OCI-LY1 (cell line): ENCODE data around the gene USP6NL.

Experiments
- H2AFZ ChIP-seq: fragments of 200-600 bp; sonication (generic), shearing (Covaris generic); 2 replicates; pipeline ENCODE4 v1.6.0; 2014; ENCODE audit warnings: antibody characterized with exemption, mild to moderate bottlenecking, low read length
- H3F3A ChIP-seq: fragments of 200-600 bp; sonication (generic), shearing (Covaris generic); 2 replicates; pipeline ENCODE4 v1.6.0; 2014; ENCODE audit warnings: mild to moderate bottlenecking, antibody characterized with exemption, low read length, moderate library complexity; ENCODE audit not compliant: insufficient read depth
- H3K27ac ChIP-seq: fragments of 200-600 bp; sonication (generic); 2 replicates; pipeline ENCODE4 v1.5.1; 2014; ENCODE audit warnings: low read length, mixed run types, mild to moderate bottlenecking, low read depth; ENCODE audit not compliant: poor library complexity, severe bottlenecking
- H3K27me3 ChIP-seq: fragments of 200-600 bp; sonication (generic); 2 replicates; pipeline ENCODE4 v1.6.0; 2014; ENCODE audit warnings: antibody characterized with exemption, mild to moderate bottlenecking, low read length, moderate library complexity; ENCODE audit not compliant: insufficient read depth
- H3K36me3 ChIP-seq: fragments of 200-600 bp; sonication (generic); 2 replicates; pipeline ENCODE4 v1.6.1; 2014; ENCODE audit warnings: mild to moderate bottlenecking, antibody characterized with exemption, low read length, moderate library complexity, mixed read lengths; ENCODE audit not compliant: insufficient read depth
- H3K4me1 ChIP-seq: fragments of 200-600 bp; sonication (generic); 2 replicates; pipeline ENCODE4 v1.5.1; 2014; ENCODE audit warnings: mild to moderate bottlenecking, low read length, moderate library complexity; ENCODE audit not compliant: insufficient read depth, severe bottlenecking
- H3K4me2 ChIP-seq: fragments of 200-600 bp; sonication (generic), shearing (Covaris generic); 2 replicates; pipeline ENCODE4 v1.6.1; 2014; ENCODE audit warnings: low read length
- H3K4me3 ChIP-seq: fragments of 200-600 bp; sonication (generic); 2 replicates; pipeline ENCODE4 v1.5.1; 2014; ENCODE audit warnings: low read length, low read depth, mild to moderate bottlenecking, mixed read lengths; ENCODE audit not compliant: poor library complexity, severe bottlenecking
- H3K79me2 ChIP-seq: fragments of 200-600 bp; shearing (Covaris generic); 2 replicates; pipeline ENCODE4 v1.6.1; 2016; ENCODE audit warnings: mixed run types, low read length, mixed read lengths; ENCODE audit not compliant: insufficient read depth
- H3K9ac ChIP-seq: fragments of 200-600 bp; sonication (generic), shearing (Covaris generic); 2 replicates; pipeline ENCODE4 v1.6.1; 2014; ENCODE audit warnings: mild to moderate bottlenecking, low read length, mixed read lengths
- H3K9me2 ChIP-seq: fragments of 200-600 bp; sonication (generic), shearing (Covaris generic); 2 replicates; pipeline ENCODE4 v1.6.1; 2014; ENCODE audit warnings: low read depth, mild to moderate bottlenecking, low read length, mixed read lengths
- H3K9me3 ChIP-seq: fragments of 200-600 bp; shearing (Covaris generic); 2 replicates; pipeline ENCODE4 v1.6.1; 2014; ENCODE audit warnings: low read length, mixed read lengths
- H4K20me1 ChIP-seq: fragments of 200-600 bp; sonication (generic), shearing (Covaris generic); 2 replicates; pipeline ENCODE4 v1.6.0; 2016; ENCODE audit warnings: mild to moderate bottlenecking, low read length; ENCODE audit not compliant: insufficient read depth
- EZH2 ChIP-seq: fragments of 200-600 bp; sonication (generic), shearing (Covaris generic); IDR thresholded peaks from 2 replicates; pipeline ENCODE4 v1.8.0; 2017; ENCODE audit warnings: borderline replicate concordance, mixed run types, mild to moderate bottlenecking, antibody characterized with exemption, low read length, moderate library complexity, mixed read lengths
- TF ChIP-seq, protein P1 (sequence below): fragments of 200-600 bp; sonication (generic), shearing (Covaris generic); IDR thresholded peaks from 2 replicates; pipeline ENCODE4 v1.5.1; 2017; ENCODE audit warnings: mild to moderate bottlenecking, antibody characterized with exemption, low read length, moderate library complexity, mixed read lengths

Gene USP6NL

DNA sequence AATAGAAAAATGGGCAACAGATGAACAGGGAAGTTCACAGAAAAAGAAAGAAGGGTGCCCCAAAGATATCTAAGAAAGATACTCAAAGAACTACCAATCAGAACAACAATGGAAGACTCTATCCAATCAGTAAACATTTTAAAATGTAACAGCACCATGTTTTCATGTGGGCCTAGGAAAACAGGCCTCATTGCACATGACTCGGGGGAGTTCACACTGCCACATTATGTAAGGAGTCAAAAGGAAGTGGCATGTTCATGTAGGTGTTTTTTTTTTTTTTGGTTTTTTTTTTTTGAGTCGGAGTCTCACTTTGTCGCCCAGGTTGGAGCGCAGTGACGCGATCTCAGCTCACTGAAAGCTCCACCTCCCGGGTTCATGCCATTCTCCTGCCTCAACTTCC lies 132.2 kb downstream of the USP6NL start:
- H3F3A ChIP-seq: no peaks in the 10 kb centered on the region

DNA sequence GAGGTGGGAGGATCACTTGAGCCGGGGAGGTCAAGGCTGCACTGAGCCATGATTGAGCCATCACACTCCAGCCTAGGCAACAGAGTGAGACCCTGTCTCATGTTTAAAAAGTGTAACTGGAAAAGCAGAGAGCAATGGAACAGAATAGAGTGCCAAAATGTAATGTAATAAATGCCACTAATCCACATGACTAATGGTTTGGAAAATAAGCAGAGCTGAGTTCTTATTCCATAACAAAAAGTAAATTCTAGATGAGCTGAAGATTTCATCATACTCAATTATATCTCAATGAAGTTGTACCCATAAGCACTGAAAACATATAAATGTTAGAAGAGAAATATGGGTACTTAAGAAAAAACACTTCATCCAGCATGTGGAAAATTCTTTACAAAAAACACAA lies 132.6 kb downstream of the USP6NL start:
- no peaks in the 10 kb centered on the region for H3K9me3 ChIP-seq
- no peak overlapping the region for H3K4me2 ChIP-seq
- no peaks in the 10 kb centered on the region for H3K4me1 ChIP-seq
- peaks cover 13% of the 10 kb centered on the region; the same call in 1 of the 2 replicates for H3K36me3 ChIP-seq
- H2AFZ ChIP-seq: no peak overlapping the region
- TF ChIP-seq EZH2: no peak
- TF ChIP-seq, protein P1, sequence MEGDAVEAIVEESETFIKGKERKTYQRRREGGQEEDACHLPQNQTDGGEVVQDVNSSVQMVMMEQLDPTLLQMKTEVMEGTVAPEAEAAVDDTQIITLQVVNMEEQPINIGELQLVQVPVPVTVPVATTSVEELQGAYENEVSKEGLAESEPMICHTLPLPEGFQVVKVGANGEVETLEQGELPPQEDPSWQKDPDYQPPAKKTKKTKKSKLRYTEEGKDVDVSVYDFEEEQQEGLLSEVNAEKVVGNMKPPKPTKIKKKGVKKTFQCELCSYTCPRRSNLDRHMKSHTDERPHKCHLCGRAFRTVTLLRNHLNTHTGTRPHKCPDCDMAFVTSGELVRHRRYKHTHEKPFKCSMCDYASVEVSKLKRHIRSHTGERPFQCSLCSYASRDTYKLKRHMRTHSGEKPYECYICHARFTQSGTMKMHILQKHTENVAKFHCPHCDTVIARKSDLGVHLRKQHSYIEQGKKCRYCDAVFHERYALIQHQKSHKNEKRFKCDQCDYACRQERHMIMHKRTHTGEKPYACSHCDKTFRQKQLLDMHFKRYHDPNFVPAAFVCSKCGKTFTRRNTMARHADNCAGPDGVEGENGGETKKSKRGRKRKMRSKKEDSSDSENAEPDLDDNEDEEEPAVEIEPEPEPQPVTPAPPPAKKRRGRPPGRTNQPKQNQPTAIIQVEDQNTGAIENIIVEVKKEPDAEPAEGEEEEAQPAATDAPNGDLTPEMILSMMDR: no peak
- no peaks in the 10 kb centered on the region for H3K79me2 ChIP-seq
- H3F3A ChIP-seq: no peaks in the 10 kb centered on the region
- H3K9ac ChIP-seq: no peak overlapping the region
- H3K27ac ChIP-seq: no peak overlapping the region
- H4K20me1 ChIP-seq: no peaks in the 10 kb centered on the region
- H3K9me2 ChIP-seq: no peaks in the 10 kb centered on the region
- H3K27me3 ChIP-seq: no peaks in the 10 kb centered on the region
- H3K4me3 ChIP-seq: no peak overlapping the region

More for the DNA sequence above, 132.2 kb downstream of the USP6NL start:
- Histone ChIP-seq H3K4me2 (no peak overlapping the region), H3K36me3 (peaks cover 13% of the 10 kb centered on the region; the same call in 1 of the 2 replicates), H3K9me2 (no peaks in the 10 kb centered on the region), H3K9me3 (no peaks in the 10 kb centered on the region), H3K27me3 (no peaks in the 10 kb centered on the region), H3K4me3 (no peak overlapping the region), H3K27ac (no peak overlapping the region), H2AFZ (no peak overlapping the region), H4K20me1 (no peaks in the 10 kb centered on the region), H3K9ac (no peak overlapping the region), H3K79me2 (no peaks in the 10 kb centered on the region), H3K4me1 (no peaks in the 10 kb centered on the region)
- TF ChIP-seq EZH2: no peak
- TF ChIP-seq, protein P1: no peak

DNA sequence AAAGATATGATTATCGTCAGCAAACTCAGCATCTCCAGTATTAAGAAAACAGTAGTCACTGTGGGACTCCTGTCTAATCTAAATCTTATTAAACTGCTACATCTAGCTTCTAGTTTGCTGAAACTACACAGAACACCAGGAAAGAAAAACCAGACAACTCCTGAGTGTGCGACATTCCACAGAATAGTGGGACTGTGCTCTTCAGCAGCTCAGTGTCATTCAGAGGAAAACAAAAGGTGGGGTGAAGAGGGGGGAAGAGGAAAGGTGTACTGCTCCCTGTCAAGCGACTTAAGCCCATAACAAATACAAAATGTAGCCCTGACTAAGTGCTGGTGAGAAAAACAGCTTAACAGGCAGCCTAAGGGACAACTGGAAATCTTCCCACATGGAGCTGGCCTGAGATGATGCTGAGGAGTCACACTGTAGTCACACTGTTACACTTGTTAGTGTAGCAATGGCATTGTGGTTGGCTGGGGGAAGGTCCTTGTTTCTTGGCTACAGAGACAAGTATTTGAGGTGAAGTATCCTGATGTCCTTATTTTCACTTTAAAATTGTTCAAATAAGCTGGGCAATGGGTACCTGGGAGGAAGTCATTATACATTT lies 135.5 kb downstream of the USP6NL start:
- Histone ChIP-seq H3K27ac (no peak overlapping the region), H4K20me1 (no peaks in the 10 kb centered on the region), H3K27me3 (no peaks in the 10 kb centered on the region), H3K4me2 (no peak overlapping the region), H3F3A (no peaks in the 10 kb centered on the region), H3K4me3 (no peak overlapping the region), H2AFZ (no peak overlapping the region), H3K36me3 (no peaks in the 10 kb centered on the region), H3K79me2 (no peaks in the 10 kb centered on the region), H3K9ac (no peak overlapping the region), H3K9me2 (no peaks in the 10 kb centered on the region), H3K4me1 (no peaks in the 10 kb centered on the region), H3K9me3 (no peaks in the 10 kb centered on the region)
- TF ChIP-seq EZH2: no peak
- TF ChIP-seq, protein P1: no peak
